ENCODE results near the gene KCNC1.

KCNC1 gene

GRCh38 chr11:17755891-17756290, 21.3 kb downstream of the KCNC1 start:
- no peak for DNase-seq (ENCODE audit: low read depth, low spot score)
- Histone ChIP-seq H3K9me3 (ENCODE audit: control insufficient read depth, insufficient read depth, low read length) (no peaks in the 10 kb centered on the region), H3K4me1 (ENCODE audit: control insufficient read depth, insufficient read depth, low read length) (no peaks in the 10 kb centered on the region), H3K4me3 (ENCODE audit: low read length) (no peak overlapping the region), H3K27ac (ENCODE audit: low read length) (no peak overlapping the region), H3K27me3 (ENCODE audit: control insufficient read depth, insufficient read depth, low read length) (no peaks in the 10 kb centered on the region), H3K36me3 (ENCODE audit: control insufficient read depth, insufficient read depth, low read length) (no peaks in the 10 kb centered on the region)
- WGBS (ENCODE audit: insufficient coverage, insufficient read length): no CpG with 5 or more reads among the region's 3 CpGs

GRCh38 chr11:17760102-17761029, 25.8 kb downstream of the KCNC1 start:
- Histone ChIP-seq H3K9me3 (ENCODE audit: control insufficient read depth, insufficient read depth, low read length) (no peaks in the 10 kb centered on the region), H3K4me3 (ENCODE audit: low read length) (no peak overlapping the region), H3K27me3 (ENCODE audit: control insufficient read depth, insufficient read depth, low read length) (no peaks in the 10 kb centered on the region), H3K4me1 (ENCODE audit: control insufficient read depth, insufficient read depth, low read length) (no peaks in the 10 kb centered on the region), H3K36me3 (ENCODE audit: control insufficient read depth, insufficient read depth, low read length) (no peaks in the 10 kb centered on the region), H3K27ac (ENCODE audit: low read length) (no peak overlapping the region)
- WGBS (ENCODE audit: insufficient coverage, insufficient read length): no CpG with 5 or more reads among the region's 23 CpGs
- peak; percentile 77 for DNase-seq (ENCODE audit: low read depth, low spot score)

- no peaks in the 10 kb centered on the region for H3K36me3 ChIP-seq (ENCODE audit: control insufficient read depth, insufficient read depth, low read length)
- H3K4me3 ChIP-seq (ENCODE audit: low read length): no peak overlapping the region
- H3K27me3 ChIP-seq (ENCODE audit: control insufficient read depth, insufficient read depth, low read length): no peaks in the 10 kb centered on the region
- WGBS (ENCODE audit: insufficient coverage, insufficient read length): no CpG with 5 or more reads among the region's 17 CpGs
- H3K27ac ChIP-seq (ENCODE audit: low read length): no peak overlapping the region
- no peaks in the 10 kb centered on the region for H3K4me1 ChIP-seq (ENCODE audit: control insufficient read depth, insufficient read depth, low read length)
- H3K9me3 ChIP-seq (ENCODE audit: control insufficient read depth, insufficient read depth, low read length): no peaks in the 10 kb centered on the region
- no peak for DNase-seq (ENCODE audit: low read depth, low spot score)
Measured at GRCh38 chr11:17762309-17762974, 27.9 kb downstream of the KCNC1 start.

GRCh38 chr11:17763244-17763643, 28.7 kb downstream of the KCNC1 start:
- Histone ChIP-seq H3K4me3 (ENCODE audit: low read length) (no peak overlapping the region), H3K36me3 (ENCODE audit: control insufficient read depth, insufficient read depth, low read length) (no peaks in the 10 kb centered on the region), H3K4me1 (ENCODE audit: control insufficient read depth, insufficient read depth, low read length) (no peaks in the 10 kb centered on the region), H3K27ac (ENCODE audit: low read length) (no peak overlapping the region), H3K9me3 (ENCODE audit: control insufficient read depth, insufficient read depth, low read length) (no peaks in the 10 kb centered on the region), H3K27me3 (ENCODE audit: control insufficient read depth, insufficient read depth, low read length) (no peaks in the 10 kb centered on the region)
- DNase-seq (ENCODE audit: low read depth, low spot score): no peak
- no CpG with 5 or more reads among the region's 7 CpGs for WGBS (ENCODE audit: insufficient coverage, insufficient read length)

- no peak overlapping the region for H3K27ac ChIP-seq (ENCODE audit: low read length)
- H3K4me3 ChIP-seq (ENCODE audit: low read length): no peak overlapping the region
- no peaks in the 10 kb centered on the region for H3K9me3 ChIP-seq (ENCODE audit: control insufficient read depth, insufficient read depth, low read length)
- H3K27me3 ChIP-seq (ENCODE audit: control insufficient read depth, insufficient read depth, low read length): no peaks in the 10 kb centered on the region
- DNase-seq (ENCODE audit: low read depth, low spot score): no peak
- H3K4me1 ChIP-seq (ENCODE audit: control insufficient read depth, insufficient read depth, low read length): no peaks in the 10 kb centered on the region
- no peaks in the 10 kb centered on the region for H3K36me3 ChIP-seq (ENCODE audit: control insufficient read depth, insufficient read depth, low read length)
- WGBS (ENCODE audit: insufficient coverage, insufficient read length): 100% methylated on average over 2 of the region's 3 CpGs
Measured at GRCh38 chr11:17763703-17764102, 29.1 kb downstream of the KCNC1 start.

- H3K27me3 ChIP-seq (ENCODE audit: control insufficient read depth, insufficient read depth, low read length): no peaks in the 10 kb centered on the region
- DNase-seq (ENCODE audit: low read depth, low spot score): no peak
- H3K4me1 ChIP-seq (ENCODE audit: control insufficient read depth, insufficient read depth, low read length): no peaks in the 10 kb centered on the region
- no peaks in the 10 kb centered on the region for H3K9me3 ChIP-seq (ENCODE audit: control insufficient read depth, insufficient read depth, low read length)
- H3K36me3 ChIP-seq (ENCODE audit: control insufficient read depth, insufficient read depth, low read length): no peaks in the 10 kb centered on the region
- no CpG with 5 or more reads among the region's 19 CpGs for WGBS (ENCODE audit: insufficient coverage, insufficient read length)
- no peak overlapping the region for H3K27ac ChIP-seq (ENCODE audit: low read length)
- no peak overlapping the region for H3K4me3 ChIP-seq (ENCODE audit: low read length)
Measured at GRCh38 chr11:17764446-17765218, 30.1 kb downstream of the KCNC1 start.

GRCh38 chr11:17765356-17766072, 30.9 kb downstream of the KCNC1 start:
- no peak overlapping the region for H3K27ac ChIP-seq (ENCODE audit: low read length)
- H3K27me3 ChIP-seq (ENCODE audit: control insufficient read depth, insufficient read depth, low read length): no peaks in the 10 kb centered on the region
- no peaks in the 10 kb centered on the region for H3K4me1 ChIP-seq (ENCODE audit: control insufficient read depth, insufficient read depth, low read length)
- no peaks in the 10 kb centered on the region for H3K36me3 ChIP-seq (ENCODE audit: control insufficient read depth, insufficient read depth, low read length)
- no peak overlapping the region for H3K4me3 ChIP-seq (ENCODE audit: low read length)
- H3K9me3 ChIP-seq (ENCODE audit: control insufficient read depth, insufficient read depth, low read length): no peaks in the 10 kb centered on the region
- DNase-seq (ENCODE audit: low read depth, low spot score): no peak
- WGBS (ENCODE audit: insufficient coverage, insufficient read length): no CpG with 5 or more reads among the region's 13 CpGs

- Histone ChIP-seq H3K36me3 (ENCODE audit: control insufficient read depth, insufficient read depth, low read length) (no peaks in the 10 kb centered on the region), H3K4me3 (ENCODE audit: low read length) (no peak overlapping the region), H3K27me3 (ENCODE audit: control insufficient read depth, insufficient read depth, low read length) (no peaks in the 10 kb centered on the region), H3K27ac (ENCODE audit: low read length) (no peak overlapping the region), H3K4me1 (ENCODE audit: control insufficient read depth, insufficient read depth, low read length) (no peaks in the 10 kb centered on the region), H3K9me3 (ENCODE audit: control insufficient read depth, insufficient read depth, low read length) (no peaks in the 10 kb centered on the region)
- DNase-seq (ENCODE audit: low read depth, low spot score): no peak
- no CpG with 5 or more reads among the region's 8 CpGs for WGBS (ENCODE audit: insufficient coverage, insufficient read length)
Measured at GRCh38 chr11:17766073-17766359, 31.4 kb downstream of the KCNC1 start.

- Histone ChIP-seq H3K27ac (ENCODE audit: low read length) (no peak overlapping the region), H3K4me1 (ENCODE audit: control insufficient read depth, insufficient read depth, low read length) (no peaks in the 10 kb centered on the region), H3K4me3 (ENCODE audit: low read length) (no peak overlapping the region), H3K27me3 (ENCODE audit: control insufficient read depth, insufficient read depth, low read length) (no peaks in the 10 kb centered on the region), H3K9me3 (ENCODE audit: control insufficient read depth, insufficient read depth, low read length) (no peaks in the 10 kb centered on the region), H3K36me3 (ENCODE audit: control insufficient read depth, insufficient read depth, low read length) (no peaks in the 10 kb centered on the region)
- DNase-seq (ENCODE audit: low read depth, low spot score): no peak
- no CpG with 5 or more reads among the region's 5 CpGs for WGBS (ENCODE audit: insufficient coverage, insufficient read length)
Measured at GRCh38 chr11:17766590-17766989, 32.0 kb downstream of the KCNC1 start.

- no CpG with 5 or more reads among the region's 7 CpGs for WGBS (ENCODE audit: insufficient coverage, insufficient read length)
- no peak for DNase-seq (ENCODE audit: low read depth, low spot score)
- Histone ChIP-seq H3K4me3 (ENCODE audit: low read length) (no peak overlapping the region), H3K27me3 (ENCODE audit: control insufficient read depth, insufficient read depth, low read length) (no peaks in the 10 kb centered on the region), H3K36me3 (ENCODE audit: control insufficient read depth, insufficient read depth, low read length) (no peaks in the 10 kb centered on the region), H3K27ac (ENCODE audit: low read length) (no peak overlapping the region), H3K4me1 (ENCODE audit: control insufficient read depth, insufficient read depth, low read length) (no peaks in the 10 kb centered on the region), H3K9me3 (ENCODE audit: control insufficient read depth, insufficient read depth, low read length) (no peaks in the 10 kb centered on the region)
Measured at GRCh38 chr11:17767301-17767885, 32.8 kb downstream of the KCNC1 start.

Measured in iPS DF 6.9 (cell line).